ENCODE results near the gene PTN.

PTN gene

GRCh38 chr7:137328373-137329120, 15.0 kb downstream of the PTN start:
- Histone ChIP-seq H3K4me1 (peaks cover 50% of the 10 kb centered on the region), H3K4me3 (ENCODE audit: low read depth, low read length) (no peak overlapping the region), H3K9ac (no peak overlapping the region), H3K79me2 (peaks cover 58% of the 10 kb centered on the region), H3K27ac (no peak overlapping the region), H3K4me2 (ENCODE audit: low read length) (no peak overlapping the region), H3K36me3 (ENCODE audit: control insufficient read depth, insufficient read depth, low read length) (no peaks in the 10 kb centered on the region), H3K27me3 (ENCODE audit: control insufficient read depth, insufficient read depth, low read length) (no peaks in the 10 kb centered on the region), H3K9me3 (ENCODE audit: control insufficient read depth, low read length) (no peaks in the 10 kb centered on the region), H2AFZ (no peak overlapping the region)
- TF ChIP-seq CTCF (IDR thresholded peaks at IDR 0.05) = no peak

GRCh38 chr7:137325927-137326326, 17.6 kb downstream of the PTN start:
- peaks cover 44% of the 10 kb centered on the region for H3K79me2 ChIP-seq
- no peak for TF ChIP-seq CTCF (IDR thresholded peaks at IDR 0.05)
- no peak overlapping the region for H3K4me3 ChIP-seq (ENCODE audit: low read depth, low read length)
- peaks cover 38% of the 10 kb centered on the region for H3K4me1 ChIP-seq
- no peak overlapping the region for H2AFZ ChIP-seq
- H3K9me3 ChIP-seq (ENCODE audit: control insufficient read depth, low read length) = no peaks in the 10 kb centered on the region
- no peak overlapping the region for H3K4me2 ChIP-seq (ENCODE audit: low read length)
- H3K27me3 ChIP-seq (ENCODE audit: control insufficient read depth, insufficient read depth, low read length) = no peaks in the 10 kb centered on the region
- no peaks in the 10 kb centered on the region for H3K36me3 ChIP-seq (ENCODE audit: control insufficient read depth, insufficient read depth, low read length)
- peak overlapping the region; percentile 16 for H3K27ac ChIP-seq
- H3K9ac ChIP-seq = no peak overlapping the region

GRCh38 chr7:137324796-137325696, 18.5 kb downstream of the PTN start:
- no peaks in the 10 kb centered on the region for H3K36me3 ChIP-seq (ENCODE audit: control insufficient read depth, insufficient read depth, low read length)
- H3K4me2 ChIP-seq (ENCODE audit: low read length) = no peak overlapping the region
- no peak overlapping the region for H3K4me3 ChIP-seq (ENCODE audit: low read depth, low read length)
- H3K27me3 ChIP-seq (ENCODE audit: control insufficient read depth, insufficient read depth, low read length) = no peaks in the 10 kb centered on the region
- no peak overlapping the region for H3K9ac ChIP-seq
- no peak for TF ChIP-seq CTCF (IDR thresholded peaks at IDR 0.05)
- H2AFZ ChIP-seq = no peak overlapping the region
- H3K9me3 ChIP-seq (ENCODE audit: control insufficient read depth, low read length) = no peaks in the 10 kb centered on the region
- peaks cover 34% of the 10 kb centered on the region for H3K4me1 ChIP-seq
- H3K27ac ChIP-seq = peak overlapping the region; percentile 7
- peaks cover 39% of the 10 kb centered on the region for H3K79me2 ChIP-seq

GRCh38 chr7:137316648-137317353, 26.7 kb downstream of the PTN start:
- no peak overlapping the region for H3K4me3 ChIP-seq (ENCODE audit: low read depth, low read length)
- H3K27me3 ChIP-seq (ENCODE audit: control insufficient read depth, insufficient read depth, low read length) = no peaks in the 10 kb centered on the region
- no peak overlapping the region for H3K9ac ChIP-seq
- H3K79me2 ChIP-seq = peaks cover 35% of the 10 kb centered on the region
- no peak for TF ChIP-seq CTCF (IDR thresholded peaks at IDR 0.05)
- peaks cover 20% of the 10 kb centered on the region for H3K4me1 ChIP-seq
- H2AFZ ChIP-seq = no peak overlapping the region
- no peak overlapping the region for H3K4me2 ChIP-seq (ENCODE audit: low read length)
- H3K9me3 ChIP-seq (ENCODE audit: control insufficient read depth, low read length) = no peaks in the 10 kb centered on the region
- no peaks in the 10 kb centered on the region for H3K36me3 ChIP-seq (ENCODE audit: control insufficient read depth, insufficient read depth, low read length)
- no peak overlapping the region for H3K27ac ChIP-seq

Measured in parathyroid adenoma (tissue), 2 donors.